Omental fat pad (tissue), 4 donors: Measurements from ENCODE around the gene MAP4K4. TPM values are rescaled to one million over a fixed set of nuclear protein-coding genes. Genes with fewer than 3 reads are reported as not detected.

ENCODE experiments used
- ATAC-seq: fragments of 150-250 bp; one replicate; pipeline ENCODE4 v1.9.1; 2016; ENCODE audit warnings: mild to moderate bottlenecking, moderate library complexity; ENCODE audit not compliant: low FRiP score
- DNase-seq: peaks from one replicate; pipeline ENCODE4 v3.0.0-alpha.2; 2019; ENCODE audit warnings: low spot score
- total RNA-seq, 4 donors: library from RNA; depleted of rRNA; stranded (reverse); fragments of >200 nt; gene quantifications; one replicate each; pipeline ENCODE4 v1.1.0, GENCODE V29; 2016
- TF ChIP-seq, protein P1 (sequence below), 3 donors: fragments of 450-650 bp; IDR thresholded peaks; one replicate each; pipeline ENCODE4 v1.5.1; 2016 to 2017; ENCODE audit warnings: antibody characterized with exemption in 3 of 3, mild to moderate bottlenecking in 3 of 3, moderate library complexity in 2 of 3

Gene MAP4K4
- total RNA-seq, 4 donors from 2014 or later, result 85.9 to 199 (median 110) TPM

DNA sequence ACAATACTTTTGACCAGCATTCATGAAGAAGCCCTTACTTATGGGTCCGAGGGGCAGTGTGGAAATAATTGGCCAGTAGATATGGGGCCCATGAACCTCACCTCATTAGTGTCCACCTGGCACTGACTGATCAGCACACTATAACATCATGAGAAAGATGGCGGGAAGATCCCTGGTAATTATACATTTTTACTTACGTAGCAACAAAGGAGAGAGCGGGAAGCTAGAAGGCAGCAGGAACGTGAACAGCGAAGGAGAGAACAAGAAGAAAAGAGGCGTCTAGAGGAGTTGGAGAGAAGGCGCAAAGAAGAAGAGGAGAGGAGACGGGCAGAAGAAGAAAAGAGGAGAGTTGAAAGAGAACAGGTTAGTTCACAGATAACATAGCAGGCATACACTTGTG, 158.3 kb downstream of the MAP4K4 start:
- ATAC-seq (no peak), DNase-seq (no peak)
- TF ChIP-seq, protein P1, sequence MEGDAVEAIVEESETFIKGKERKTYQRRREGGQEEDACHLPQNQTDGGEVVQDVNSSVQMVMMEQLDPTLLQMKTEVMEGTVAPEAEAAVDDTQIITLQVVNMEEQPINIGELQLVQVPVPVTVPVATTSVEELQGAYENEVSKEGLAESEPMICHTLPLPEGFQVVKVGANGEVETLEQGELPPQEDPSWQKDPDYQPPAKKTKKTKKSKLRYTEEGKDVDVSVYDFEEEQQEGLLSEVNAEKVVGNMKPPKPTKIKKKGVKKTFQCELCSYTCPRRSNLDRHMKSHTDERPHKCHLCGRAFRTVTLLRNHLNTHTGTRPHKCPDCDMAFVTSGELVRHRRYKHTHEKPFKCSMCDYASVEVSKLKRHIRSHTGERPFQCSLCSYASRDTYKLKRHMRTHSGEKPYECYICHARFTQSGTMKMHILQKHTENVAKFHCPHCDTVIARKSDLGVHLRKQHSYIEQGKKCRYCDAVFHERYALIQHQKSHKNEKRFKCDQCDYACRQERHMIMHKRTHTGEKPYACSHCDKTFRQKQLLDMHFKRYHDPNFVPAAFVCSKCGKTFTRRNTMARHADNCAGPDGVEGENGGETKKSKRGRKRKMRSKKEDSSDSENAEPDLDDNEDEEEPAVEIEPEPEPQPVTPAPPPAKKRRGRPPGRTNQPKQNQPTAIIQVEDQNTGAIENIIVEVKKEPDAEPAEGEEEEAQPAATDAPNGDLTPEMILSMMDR (IDR thresholded peaks at IDR 0.05), result no peak

DNA sequence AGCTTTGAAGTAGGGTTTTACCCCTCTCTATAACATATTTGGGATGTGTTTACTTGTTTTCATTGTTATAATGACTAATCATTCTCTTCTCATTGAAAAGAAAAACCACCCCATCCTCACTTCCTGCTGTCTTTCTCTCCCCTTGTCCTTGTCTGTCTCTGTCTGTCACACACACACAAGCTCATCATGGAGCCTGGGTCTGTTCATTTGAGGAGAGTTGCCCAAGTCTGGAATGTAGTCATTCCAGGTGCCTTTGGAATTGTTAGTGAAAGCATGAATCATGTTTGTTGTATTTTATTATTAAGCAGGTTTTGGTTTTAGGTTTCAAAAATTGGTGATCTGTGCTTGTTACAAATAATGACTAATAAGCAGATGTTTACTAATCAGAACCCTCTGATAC, 160.7 kb downstream of the MAP4K4 start:
- DNase-seq (no peak), ATAC-seq (no peak)
- TF ChIP-seq, protein P1 (IDR thresholded peaks at IDR 0.05), result no peak

DNA sequence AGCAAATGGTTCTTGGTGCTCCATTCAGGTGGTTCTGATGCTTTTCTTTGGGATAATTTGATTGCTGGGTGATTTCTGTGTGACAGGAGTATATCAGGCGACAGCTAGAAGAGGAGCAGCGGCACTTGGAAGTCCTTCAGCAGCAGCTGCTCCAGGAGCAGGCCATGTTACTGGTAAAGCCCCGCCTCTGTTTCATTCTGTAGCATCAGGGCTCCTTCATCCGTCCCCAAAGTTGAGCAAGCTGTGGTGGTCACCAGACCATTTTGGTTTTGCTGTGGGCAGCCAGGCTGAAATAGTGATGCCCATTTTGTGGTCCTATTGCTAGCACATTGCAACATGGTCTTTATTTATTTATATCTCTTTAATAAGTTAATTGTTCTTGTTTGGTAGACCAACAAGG, 161.4 kb downstream of the MAP4K4 start:
- no peak for DNase-seq
- TF ChIP-seq, protein P1 (IDR thresholded peaks at IDR 0.05), result no peak
- no peak for ATAC-seq

DNA sequence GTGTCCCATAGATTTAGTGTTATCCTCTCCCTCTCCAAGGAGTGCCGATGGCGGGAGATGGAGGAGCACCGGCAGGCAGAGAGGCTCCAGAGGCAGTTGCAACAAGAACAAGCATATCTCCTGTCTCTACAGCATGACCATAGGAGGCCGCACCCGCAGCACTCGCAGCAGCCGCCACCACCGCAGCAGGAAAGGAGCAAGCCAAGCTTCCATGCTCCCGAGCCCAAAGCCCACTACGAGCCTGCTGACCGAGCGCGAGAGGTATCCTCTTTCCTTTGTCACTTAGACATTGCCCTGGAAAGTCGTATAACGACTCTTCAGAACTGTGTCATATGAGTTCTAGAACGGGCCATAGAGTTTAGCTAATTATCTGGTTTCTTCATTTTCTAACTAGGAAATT, 162.1 kb downstream of the MAP4K4 start:
- ATAC-seq (no peak), DNase-seq (no peak)
- TF ChIP-seq, protein P1 (IDR thresholded peaks at IDR 0.05), result no peak

DNA sequence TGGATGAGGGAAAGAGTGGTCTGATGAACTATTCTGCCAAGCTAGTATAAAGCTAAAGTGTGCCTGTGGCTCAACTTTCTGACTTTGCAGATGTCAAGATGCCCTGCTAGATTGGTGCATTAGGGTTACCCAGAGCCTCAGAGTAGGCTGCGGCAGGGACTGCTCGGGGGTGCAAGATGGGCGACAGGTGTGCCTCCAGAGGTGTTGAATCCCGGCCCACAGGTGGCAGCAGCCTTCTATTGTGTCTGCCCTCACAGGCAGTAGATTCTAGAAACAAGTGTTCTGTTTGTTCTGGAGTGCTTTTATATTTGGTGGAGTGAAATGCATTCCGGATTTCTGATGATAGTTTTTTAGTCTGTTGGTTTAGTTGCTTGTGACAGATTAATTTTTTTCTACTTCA, 162.7 kb downstream of the MAP4K4 start:
- DNase-seq (no peak), ATAC-seq (peak; percentile 9)
- TF ChIP-seq, protein P1 (IDR thresholded peaks at IDR 0.05), result no peak

DNA sequence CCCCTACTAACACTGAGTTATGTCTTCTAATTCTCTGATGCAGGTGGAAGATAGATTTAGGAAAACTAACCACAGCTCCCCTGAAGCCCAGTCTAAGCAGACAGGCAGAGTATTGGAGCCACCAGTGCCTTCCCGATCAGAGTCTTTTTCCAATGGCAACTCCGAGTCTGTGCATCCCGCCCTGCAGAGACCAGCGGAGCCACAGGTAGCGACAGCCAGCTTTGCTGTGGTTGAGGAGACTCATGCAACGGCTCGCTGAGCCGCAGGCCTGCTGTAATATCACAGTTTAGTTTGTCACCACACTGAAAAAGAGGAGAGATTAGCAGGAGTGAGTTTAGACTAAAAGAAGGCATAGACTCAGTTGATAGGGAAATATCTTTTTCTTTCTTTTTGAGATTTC, 163.3 kb downstream of the MAP4K4 start:
- no peak for DNase-seq
- ATAC-seq, result no peak
- TF ChIP-seq, protein P1 (IDR thresholded peaks at IDR 0.05), result no peak

DNA sequence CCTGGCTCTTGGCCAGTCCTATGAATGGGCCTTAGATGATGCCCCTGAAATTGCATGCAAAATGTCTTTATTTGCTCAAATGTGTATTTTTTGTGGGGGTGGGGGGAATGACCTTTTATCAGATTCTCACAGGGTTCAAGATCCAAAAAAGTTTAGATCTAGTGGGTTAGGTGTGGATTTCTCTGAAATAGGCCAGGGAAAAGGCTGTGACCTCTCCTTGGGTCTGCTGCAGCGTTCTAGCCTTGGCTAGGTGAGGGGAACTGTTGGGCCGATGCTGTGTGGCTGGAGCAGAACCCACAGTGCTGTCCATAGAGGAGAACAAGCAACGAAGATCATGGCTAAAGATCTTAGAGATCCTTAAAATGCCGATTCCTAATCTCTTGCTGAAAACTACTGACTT, 163.9 kb downstream of the MAP4K4 start:
- TF ChIP-seq, protein P1 (IDR thresholded peaks at IDR 0.05), result no peak
- ATAC-seq (no peak), DNase-seq (no peak)
